HuH-7.5 (cell line): ENCODE measurements around the gene ZNF468.
"Not testable (repeated sequence)": the region's sequence is repeated elsewhere in the genome, so short reads cannot be mapped to it uniquely, and the experiment has no call there.

Experiments used
- DNase-seq: peaks from one replicate; pipeline ENCODE4 v3.0.0; 2011; ENCODE audit warnings: low spot score

Gene ZNF468

DNA sequence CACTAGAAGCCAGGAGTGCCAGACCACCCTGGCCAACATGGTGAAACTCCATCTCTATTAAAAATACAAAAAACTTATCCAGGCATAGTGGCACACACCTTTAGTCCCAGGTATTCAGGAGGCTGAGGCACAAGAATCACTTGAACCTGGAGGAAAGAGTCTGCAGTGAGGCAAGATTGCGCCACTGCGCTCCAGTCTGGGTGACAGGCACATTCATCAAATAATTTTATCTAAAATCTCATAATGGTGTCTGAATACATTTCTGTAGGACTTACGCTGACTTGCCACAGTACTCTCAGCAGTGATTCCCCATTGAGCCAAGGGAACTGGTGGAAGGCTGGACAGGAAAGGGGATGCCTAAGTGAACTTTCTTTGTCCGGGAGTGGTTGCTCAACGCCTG is 31.7 kb downstream of the ZNF468 start:
- no peak for DNase-seq

- DNase-seq = no peak
Observed at GRCh38 chr19:52823676-52824075, 33.7 kb downstream of the ZNF468 start.

- peak; percentile 42 for DNase-seq
Observed at GRCh38 chr19:52821204-52821960, 36.0 kb downstream of the ZNF468 start, which contains the start of gene ZNF28. Gene ZNF28 (minus strand): TSS chr19:52821633. CDS start chr19:52817958, 3,675 bp downstream.

- not testable (repeated sequence) for DNase-seq
Observed at GRCh38 chr19:52820472-52821203, 36.8 kb downstream of the ZNF468 start.

- DNase-seq = no peak
Observed at GRCh38 chr19:52809801-52810200, 47.6 kb downstream of the ZNF468 start.

DNA sequence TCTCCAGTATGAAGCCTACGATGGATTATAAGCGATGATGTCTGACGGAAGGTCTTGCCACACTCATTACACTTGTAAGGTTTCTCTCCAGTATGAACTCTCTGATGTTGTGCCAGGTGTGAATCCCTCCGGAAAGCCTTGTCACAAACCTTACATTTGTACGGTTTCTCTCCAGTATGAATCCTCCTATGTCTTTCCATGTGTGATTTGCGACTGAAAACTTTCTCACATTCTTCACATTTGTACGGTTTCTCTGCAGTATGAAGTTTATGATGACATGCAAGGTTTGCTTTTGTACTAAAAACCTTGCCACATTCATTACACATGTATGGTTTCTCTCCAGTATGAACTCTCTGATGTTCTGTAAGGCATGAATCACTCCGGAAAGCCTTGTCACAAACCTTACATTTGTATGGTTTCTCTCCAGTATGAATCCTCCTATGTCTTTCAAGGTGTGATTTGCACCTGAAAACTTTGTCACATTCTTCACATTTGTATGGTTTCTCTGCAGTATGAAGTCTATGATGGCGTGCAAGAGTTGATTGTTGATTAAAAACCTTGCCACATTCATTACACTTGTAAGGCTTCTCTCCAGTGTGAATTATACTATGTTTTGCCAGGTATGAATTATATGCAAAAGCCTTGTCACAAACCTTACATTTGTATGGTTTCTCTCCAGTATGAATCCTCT is 57.3 kb downstream of the ZNF468 start:
- not testable (repeated sequence) for DNase-seq

DNA sequence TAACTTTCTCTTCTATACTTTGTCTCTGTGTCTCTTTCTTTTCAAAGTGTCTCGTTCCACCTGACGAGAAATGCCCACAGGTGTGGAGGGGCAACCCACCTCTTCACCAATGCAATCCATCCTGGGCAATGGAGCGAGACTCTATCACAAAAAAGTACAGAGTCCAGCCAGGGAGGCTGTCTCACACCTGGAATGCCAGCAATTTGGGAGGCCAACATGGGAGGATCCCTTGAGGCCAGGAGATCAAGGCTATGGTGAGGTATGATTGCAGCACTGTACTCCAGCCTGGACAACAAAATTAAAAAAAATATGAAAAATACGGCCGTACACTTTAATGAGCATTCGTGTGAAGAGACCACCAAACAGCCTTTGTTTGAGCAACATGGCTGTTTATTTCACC is 68.0 kb downstream of the ZNF468 start:
- DNase-seq = no peak
